ENCODE measurements around the gene USE1.

Gene USE1

DNA sequence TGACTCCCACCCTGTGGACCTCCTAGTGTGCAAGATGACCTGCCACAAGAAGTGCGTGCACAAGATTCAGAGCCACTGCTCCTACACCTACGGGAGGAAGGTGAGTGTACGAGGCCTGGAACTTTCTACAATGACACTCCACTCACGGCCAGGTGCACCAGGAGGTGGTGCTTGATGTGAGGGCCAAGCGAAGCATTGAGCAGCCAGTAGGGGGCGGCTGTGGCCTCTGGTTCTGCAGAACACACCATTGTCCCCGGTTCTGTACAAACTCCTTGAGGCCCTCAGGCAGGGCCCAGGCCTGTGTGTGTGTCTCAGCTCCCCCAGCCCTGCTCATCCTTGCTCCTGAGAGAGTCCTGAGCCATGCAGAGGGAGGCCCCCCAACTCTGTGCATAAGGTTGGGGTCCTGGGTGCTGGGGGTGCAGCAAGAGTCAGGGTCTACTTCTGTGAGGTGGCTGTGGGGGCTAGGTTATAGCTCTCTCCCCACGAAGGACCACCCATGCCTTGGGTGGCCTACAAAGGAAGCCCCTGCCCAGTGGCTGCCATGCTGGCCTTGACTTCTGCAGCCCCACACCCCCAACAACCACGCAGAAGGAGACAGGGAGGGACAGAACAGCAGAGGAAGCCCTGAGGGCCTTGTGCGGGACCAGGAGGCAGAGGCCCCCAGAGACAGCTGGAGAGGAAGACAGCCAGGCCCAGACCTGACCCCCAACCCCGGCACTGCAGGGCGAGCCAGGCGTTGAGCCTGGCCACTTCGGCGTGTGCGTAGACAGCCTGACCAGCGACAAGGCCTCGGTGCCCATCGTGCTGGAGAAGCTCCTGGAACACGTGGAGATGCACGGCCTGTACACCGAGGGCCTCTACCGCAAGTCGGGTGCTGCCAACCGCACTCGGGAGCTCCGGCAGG, 9.7 kb upstream of the USE1 start:
- DNase-seq = peak; percentile 55

- no peak for DNase-seq
Observed at GRCh38 chr19:17206736-17207581, 8.2 kb upstream of the USE1 start.

GRCh38 chr19:17209126-17210036, 5.8 kb upstream of the USE1 start:
- DNase-seq = peak; percentile 46

DNA sequence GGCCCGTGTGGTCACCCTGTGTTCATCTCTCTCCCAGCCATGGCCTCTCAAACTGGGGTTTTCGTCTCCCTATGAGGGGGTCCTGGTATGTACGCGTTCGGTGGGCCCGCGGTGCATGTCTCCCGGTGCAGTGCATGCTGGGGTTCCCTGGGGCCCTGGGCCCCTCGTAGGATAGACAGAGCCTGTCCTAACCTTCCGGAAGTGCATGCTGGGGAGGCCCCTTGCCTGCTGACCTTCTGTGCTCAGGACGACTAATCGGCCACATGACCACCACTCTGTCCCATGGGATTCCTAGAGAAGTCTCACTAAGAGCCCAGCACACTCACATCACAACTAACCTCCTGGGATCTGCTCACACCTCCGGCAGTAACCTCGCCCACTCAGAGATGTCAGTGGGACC, 4.9 kb upstream of the USE1 start:
- DNase-seq = no peak

DNA sequence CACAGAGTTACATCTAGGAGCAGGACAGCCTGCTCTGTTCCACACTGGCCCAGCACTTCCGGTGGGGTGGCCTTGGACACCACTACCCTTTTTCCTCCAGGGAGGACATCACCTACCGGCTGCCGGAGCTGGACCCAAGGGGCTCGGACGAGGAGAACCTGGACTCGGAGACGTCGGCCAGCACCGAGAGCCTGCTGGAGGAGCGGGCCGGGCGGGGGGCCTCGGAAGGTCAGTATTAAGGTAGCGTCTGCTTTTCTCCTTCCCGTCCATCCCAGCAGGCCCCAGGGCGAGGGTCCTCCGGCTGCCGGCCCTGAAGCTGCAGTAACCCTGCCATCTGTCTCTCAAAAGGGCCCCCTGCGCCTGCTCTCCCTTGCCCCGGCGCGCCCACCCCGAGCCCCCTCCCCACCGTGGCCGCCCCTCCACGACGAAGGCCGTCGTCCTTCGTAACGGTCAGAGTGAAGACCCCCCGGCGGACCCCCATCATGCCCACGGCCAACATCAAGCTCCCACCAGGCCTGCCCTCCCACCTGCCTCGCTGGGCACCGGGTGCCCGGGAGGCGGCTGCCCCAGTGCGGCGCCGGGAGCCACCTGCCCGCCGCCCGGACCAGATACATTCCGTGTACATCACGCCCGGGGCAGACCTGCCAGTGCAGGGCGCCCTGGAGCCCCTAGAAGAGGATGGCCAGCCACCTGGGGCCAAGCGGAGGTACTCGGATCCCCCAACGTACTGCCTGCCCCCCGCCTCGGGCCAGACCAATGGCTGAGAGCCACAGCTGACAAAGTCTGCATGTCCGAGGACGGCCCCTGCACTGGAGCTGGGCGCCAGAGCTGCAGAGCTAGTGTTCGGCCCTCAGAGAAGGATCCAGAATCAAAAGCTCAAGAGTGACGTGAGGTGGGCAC, 3.4 kb upstream of the USE1 start:
- DNase-seq = no peak

DNA sequence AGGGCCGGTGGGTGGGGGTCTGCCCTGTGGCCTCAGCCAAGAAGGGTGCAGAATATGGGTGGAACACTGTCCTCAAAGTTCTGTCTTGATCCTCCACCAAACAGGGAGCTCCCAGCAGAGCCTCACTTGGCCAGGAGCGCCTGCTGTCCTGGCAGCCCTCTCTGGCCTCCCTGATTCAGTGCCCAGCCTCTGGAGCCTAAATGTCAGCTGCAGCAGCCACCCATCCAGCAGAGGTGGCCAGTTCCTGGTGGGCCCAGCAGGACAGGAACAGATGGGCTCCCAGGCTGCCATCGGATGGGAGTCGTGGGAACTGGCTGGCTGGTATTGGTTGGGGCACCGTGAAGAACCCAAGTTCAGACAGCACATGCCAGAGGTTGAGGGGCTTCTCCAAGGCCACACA, 1.8 kb upstream of the USE1 start:
- no peak for DNase-seq

DNA sequence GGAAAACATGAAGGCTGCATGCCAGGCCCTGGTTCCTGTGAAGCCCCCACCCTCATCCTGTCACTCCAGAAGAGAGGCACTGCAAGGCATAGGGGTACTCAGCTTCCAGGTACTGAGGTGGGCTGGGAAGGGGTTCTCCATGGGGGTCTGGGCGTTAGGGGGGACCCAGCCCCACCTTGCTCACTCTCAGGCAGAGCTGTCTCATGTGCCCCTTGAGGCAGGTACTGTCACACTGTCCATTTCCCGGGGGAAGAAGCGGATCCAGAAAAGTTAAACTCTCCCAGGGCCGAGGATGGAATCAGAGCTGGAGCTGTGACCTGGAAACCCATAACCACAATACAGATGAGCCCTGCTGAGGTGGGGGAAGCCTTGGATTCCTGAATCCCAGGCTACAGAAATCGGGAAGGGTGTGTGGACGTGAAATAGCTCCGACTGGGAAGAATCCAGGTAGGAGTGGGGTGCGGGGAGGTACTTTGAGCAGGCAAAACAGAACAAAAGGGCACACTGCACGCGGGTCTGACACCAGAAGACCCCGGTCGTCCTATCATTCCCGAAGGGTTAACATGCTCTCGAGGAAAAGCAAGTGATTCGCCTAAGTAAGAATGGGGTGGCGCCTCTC, 540 bp upstream of the USE1 start:
- DNase-seq = peak; percentile 52

DNA sequence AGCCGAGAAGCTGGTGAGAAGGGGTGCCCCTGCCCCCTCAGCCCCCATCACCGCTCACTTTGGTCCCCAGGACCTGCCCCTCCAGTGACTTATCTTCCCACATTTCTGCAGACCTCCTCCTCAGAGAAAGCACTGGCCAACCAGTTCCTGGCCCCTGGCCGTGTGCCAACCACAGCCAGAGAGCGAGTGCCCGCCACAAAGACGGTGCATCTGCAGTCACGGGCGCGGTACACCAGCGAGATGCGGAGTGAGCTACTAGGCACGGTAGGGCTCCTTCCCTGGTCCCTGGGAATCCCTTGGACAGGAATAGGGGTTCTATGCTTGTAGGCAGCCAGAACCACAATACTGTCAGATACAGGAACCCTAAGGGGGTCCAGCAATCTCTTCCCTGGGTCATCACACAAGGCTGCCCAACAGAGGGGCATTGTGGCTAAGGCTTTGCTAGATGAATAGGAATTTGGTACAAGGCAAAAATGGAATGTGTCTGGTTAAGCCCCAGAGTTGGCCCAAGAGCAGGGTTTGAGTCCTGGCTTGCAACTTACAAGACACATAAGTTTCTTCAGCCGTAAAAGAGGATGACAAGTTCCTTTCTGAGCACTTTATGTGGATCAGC, 1.0 kb downstream of the USE1 start:
- peak; percentile 56 for DNase-seq

DNA sequence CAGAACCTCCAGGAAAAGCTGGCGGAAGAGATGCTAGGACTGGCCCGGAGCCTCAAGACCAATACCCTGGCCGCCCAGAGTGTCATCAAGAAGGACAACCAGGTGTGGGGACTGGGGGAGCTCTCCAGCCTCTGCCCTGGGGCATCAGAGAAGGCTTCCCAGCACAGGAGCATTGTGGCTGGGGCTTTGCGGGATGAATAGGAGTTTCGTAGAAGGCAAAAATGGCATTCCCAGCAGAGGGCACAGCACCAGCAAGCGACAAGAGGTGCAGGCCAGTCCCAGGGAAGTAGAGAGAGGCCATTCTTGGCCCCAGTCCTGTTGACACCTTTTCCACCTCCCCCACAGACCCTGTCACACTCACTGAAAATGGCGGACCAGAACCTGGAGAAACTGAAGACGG, 4.1 kb downstream of the USE1 start:
- DNase-seq = no peak

DNA sequence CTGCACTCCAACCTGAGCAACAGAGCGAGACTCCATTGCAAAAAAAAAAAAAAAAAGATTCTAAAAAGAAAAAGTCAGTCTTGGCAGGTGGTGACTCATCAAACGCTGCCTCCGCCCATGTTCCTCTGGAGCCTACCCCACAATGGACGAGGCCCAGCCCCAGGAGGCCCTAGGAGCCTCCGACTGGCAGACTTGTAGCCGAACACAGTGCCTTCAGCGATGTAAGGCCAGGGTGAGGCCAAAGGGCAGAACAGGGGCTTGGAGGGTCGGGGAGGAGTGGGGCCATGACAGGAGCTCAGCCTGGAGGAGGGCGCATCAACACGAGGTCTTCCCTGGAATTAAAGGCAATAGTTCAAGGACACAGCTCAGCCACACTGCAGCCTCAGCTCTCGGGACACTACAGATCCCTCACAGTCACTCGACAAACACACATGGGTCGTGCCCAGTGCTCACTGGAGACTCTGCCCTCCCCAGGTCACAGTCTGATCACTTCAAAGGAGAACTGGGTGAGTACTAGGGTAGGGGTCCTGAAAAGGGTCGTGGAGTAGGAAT, 5.1 kb downstream of the USE1 start:
- no peak for DNase-seq

DNA sequence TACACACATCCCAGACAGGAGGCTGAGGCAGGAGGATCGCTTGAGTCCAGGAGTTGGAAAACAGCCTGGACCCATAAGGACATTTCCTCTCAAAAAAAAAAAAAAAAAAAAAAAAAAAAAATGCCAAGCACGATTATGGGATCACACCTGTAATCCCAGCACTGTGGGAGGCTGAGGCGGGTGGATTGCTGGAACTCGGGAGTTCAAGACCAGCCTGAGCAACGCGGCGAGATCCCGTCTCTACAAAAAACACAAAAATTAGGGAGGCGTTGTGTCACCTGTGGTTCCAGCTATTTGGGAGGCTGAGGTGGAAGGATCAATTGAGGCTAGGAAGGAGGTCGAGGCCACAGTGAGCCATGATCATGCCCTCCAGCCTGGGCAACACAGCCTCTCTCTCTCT, 9.9 kb downstream of the USE1 start:
- no peak for DNase-seq

GRCh38 chr19:17226002-17226933, 11.1 kb downstream of the USE1 start, which contains the start of gene OCEL1:
TSS of gene OCEL1 (plus strand) at chr19:17226226. CDS start at chr19:17226248, 22 bp downstream.
- peak; percentile 99 for DNase-seq

DNA sequence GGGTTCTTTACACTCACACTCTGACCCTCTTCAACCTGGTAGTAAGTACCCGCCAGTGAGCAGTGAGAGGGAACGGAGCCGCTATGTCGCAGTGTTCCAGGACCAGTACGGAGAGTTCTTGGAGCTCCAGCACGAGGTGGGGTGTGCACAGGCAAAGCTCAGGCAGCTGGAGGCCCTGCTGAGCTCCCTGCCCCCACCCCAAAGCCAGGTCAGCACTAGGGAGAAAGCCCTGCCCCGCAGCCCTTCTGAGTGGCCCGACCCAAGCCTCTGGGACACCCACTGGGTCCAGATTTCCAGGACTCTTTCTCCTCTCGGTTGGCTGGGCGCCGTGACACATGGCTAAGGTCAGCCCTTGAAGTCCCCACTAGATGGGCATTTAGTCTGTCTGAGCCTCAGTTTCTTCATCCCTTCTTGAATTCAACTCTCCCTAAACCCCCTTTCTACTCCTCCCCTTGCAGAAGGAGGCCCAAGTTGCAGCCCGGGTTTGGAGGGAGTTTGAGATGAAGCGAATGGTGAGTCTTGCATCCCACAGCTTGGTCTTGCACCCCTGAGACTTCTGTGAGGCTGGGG, 12.7 kb downstream of the USE1 start:
- no peak for DNase-seq

GRCh38 chr19:17229890-17230289, 14.7 kb downstream of the USE1 start:
- no peak for DNase-seq

- no peak for DNase-seq
Observed at GRCh38 chr19:17232258-17232657, 17.1 kb downstream of the USE1 start.

- DNase-seq = no peak
Observed at GRCh38 chr19:17234911-17235299, 19.7 kb downstream of the USE1 start.

DNA sequence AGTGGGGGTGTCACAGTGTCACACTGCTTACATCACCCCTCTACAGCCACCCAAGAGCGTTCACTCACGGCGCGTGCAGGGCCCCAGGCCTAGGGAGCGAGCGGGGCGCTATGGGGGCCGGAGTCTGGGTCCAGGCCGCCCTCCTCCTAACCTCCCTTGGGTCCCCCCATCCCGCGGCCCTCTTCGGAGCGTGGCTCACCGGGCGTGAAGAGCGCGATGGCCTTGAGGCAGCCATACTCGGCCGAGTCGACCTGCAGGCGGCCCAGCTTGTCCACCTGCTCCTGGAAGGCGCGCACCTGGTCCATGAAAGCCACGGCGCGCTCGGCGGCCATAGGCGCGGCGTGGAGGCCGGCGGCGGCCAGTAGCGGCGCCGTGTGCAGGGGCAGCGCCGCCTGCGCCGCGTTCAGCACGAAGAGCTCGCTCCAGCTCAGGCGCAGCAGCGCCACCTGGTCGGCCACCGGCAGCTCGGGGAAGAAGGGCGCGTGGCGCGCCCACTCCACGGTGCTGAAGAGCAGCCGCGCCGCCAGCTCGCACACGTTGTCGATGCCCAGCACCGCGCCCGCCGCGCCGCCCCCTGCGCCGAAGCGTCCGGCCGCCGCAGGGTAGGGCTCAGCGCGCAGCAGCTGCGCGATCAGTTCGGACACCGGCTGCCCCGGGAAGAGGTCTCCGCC, 20.3 kb downstream of the USE1 start:
- no peak for DNase-seq

Measured in NCI-H146 (cell line).